MV-4-11 (cell line): ENCODE data around the gene DOCK11.
A peak's percentile ranks its signal among the peaks of the same experiment; 100 is the strongest.

Experiments used
- DNase-seq: peaks from one replicate; lab custom pipeline; 2025; lab: John Stamatoyannopoulos, UW

The DOCK11 gene

GRCh38 chrX:118530219-118530911 lies 34.8 kb downstream of the DOCK11 start:
- DNase-seq: peak; percentile 75

- DNase-seq: no peak
These were observed 39.3 kb downstream of the DOCK11 start for GRCh38 chrX:118534716-118535493.

GRCh38 chrX:118536204-118536603 lies 40.6 kb downstream of the DOCK11 start:
- DNase-seq: peak; percentile 14

DNA sequence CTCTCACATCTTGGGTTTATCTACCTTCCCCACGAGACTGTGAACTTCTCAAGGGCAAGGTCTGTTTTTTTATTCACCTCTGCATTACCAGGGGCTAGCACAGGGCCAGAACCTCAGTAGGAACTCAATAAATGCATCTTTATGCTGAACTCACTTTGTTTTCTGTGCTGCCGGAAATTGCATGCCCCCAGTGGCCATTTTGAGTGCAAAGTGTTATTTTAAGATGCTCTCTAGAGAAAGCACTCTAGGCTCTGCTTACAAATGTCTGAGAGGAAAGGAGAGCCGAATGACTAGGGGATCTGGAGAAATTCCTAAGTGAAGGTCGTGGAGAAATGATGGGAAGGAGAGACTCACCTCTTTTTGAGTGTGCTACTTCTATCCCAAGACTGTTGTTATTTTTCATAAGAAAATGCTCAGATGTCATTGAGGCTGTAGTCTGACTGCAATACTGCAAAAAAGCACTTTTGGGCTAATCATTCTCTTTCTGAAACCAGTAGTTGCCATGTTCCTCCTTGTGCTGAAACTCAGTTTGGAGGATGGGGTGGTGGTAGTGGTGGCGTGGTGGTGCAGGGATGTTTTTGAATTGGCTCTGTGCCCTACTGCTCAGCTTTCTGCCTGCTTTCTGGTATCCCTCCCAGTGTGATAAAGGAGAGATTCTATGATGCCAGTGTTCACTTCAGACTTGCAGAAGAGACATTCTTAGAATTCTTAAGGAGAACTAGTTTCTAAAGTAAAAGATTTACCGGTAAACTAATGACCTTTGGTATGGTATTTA lies 41.3 kb downstream of the DOCK11 start:
- DNase-seq: peak; percentile 30

GRCh38 chrX:118538386-118538785 lies 42.8 kb downstream of the DOCK11 start:
- DNase-seq: peak; percentile 12

DNA sequence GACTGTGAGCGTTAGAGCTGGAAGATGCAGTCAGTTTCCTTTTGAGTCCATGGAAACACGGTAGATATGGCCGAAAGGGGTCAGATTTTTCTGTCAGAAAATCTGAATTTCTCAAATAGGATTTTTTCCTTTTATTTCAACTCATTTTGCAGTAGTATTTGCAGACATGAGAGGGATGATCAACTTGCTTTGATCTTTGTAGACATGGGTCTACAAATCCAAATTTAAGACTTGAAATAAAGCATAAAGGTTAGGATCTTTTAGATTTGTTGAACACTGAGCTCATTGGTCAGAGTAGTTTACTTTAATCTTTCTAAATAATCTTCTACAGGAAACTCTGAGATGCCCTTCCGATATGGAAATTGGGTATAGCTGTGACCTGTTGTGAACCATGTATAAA lies 44.7 kb downstream of the DOCK11 start:
- DNase-seq: no peak

DNA sequence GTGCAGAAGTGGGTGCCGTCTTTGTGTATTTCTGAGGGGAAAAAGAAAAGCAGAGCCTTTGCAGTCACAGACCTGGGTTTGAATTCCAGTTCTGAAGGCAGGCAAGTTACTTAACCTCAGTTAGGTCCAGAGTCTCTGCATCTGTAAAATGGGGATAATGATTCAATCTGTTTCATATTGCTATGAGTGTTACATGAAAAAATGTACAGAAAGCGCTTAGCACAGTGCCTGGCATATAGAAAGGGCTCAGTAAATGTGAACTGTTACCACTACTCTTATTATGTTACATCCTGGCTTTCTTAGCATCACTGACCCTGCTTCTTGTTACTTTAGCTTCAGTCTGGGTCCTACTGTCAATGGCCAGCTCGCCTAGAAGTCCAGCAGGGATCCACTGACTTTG lies 45.9 kb downstream of the DOCK11 start:
- DNase-seq: no peak

DNA sequence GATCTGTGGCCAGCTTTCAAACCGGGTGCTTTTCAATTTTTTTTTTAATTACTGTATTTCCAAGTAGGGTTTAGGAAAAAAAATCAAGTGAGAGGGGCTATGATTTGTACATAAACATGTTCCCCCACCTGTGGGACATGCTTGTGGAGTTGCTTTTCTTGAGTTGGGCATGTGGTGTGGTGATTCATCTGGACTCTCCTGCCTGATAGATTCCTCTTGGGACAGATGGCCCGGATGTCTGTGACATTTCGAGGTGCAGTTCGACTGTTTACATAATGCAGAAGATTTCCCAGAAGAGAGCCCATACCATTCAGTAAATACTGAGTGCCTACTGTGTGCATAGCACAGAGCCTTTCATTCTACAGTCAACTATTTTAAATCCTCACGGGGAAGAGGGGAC lies 49.9 kb downstream of the DOCK11 start:
- DNase-seq: no peak

DNA sequence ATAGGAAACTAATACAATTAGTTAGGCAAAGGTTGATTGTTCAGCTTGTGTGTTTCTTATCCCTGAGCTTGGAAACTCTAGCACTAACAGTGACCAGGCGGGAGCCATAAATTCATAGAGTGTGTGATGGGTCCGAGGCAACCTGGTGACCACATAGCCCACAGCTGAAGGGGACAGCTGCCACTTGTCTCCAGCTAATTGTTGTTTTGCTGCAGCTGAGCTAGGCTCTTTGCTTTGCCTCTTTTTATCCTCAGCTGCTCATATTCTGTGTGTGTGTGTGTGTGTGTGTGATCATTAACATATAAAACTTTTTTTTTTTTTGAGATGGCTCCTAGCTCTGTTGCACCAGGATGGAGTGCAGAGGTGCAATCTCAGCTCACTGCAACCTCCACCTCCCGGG lies 53.2 kb downstream of the DOCK11 start:
- DNase-seq: no peak

DNA sequence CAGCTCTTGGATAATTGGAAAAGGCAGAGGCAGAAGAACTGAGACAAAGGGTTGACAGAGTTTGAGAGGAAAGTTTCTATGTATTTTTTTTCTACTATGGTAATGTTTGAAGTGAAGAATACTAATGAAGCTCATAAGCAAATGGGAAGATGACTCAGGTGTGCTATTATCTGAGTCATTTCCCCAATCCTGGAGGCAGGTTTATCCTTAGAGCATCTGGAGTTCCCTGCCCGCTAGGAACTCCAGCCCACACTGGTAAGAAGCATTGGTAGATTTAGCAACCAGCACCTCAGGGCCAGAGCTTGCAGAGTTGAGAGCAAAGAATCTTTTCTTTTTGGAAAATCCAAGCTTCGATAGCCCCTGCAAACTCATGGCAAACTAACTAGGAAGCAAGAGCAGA lies 55.2 kb downstream of the DOCK11 start:
- DNase-seq: no peak

- no peak for DNase-seq
These were observed 55.8 kb downstream of the DOCK11 start for GRCh38 chrX:118551426-118551825.

GRCh38 chrX:118552121-118552900 lies 56.7 kb downstream of the DOCK11 start:
- DNase-seq: peak; percentile 46

DNA sequence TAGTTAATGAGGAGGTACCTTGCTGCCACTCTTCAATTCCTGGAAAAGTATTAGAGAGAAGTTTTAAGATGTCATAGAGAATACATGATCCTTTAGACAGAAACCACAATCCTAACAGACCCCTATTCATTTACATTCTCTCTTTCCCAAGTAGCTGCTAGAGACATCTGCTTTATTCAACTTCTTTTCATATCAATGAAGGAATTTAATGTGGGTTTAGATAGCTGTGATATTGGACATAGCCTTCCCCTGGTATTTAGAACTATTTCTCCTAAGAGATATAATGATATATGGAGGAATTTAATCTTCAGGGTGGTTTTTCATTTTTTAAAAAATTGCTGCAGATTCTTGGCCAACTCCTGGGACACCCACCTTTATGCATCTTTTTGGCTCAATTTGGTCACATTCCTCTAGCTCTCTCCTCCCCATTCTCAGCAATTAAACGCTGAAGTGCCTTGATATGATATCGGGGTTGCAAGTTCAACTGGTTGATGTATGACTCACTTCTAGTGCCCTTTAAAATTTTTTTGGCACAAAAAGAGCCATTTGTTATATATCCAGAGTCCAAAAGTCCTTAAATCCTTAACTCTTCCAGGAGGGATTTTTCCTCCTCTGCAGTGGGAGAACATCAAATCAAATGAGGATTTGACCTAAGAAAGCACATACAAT lies 57.6 kb downstream of the DOCK11 start:
- DNase-seq: no peak

DNA sequence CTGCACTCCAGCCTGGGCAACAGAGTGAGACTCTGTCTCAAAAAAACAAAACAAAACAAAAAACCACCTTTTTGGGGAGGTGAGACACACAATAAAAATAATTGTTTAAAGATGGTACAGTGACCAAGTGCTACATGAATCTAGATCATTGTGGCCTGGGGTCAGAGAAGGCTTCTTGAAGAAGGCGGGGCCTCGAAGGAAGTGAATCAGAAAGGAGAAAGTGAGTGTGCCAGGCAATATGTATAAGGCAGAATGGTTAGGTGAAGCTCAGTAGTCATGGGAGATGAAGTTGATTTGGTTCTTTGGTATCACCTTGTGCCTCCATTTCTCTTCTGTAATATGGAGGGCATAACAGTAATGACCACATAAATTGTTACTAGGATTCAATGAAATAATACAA lies 58.9 kb downstream of the DOCK11 start:
- DNase-seq: no peak

DNA sequence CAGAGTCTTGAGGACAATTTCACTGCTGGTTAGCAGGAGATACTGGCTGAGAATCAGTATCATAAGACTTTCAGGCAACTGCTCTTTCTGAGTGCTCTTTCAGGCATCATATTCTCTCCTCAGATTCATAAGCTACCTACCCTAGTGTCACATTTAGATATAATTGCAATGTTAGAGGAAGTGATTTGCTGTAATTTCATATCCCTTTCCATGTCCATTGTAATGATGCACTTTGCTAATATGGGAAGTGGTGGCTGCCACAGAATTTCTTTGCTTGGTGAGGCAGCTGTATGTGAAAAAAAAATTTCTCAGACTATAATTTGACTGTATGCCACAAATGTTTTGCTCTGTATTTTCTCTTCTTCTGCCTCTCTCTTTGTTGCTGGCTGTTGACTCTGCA lies 63.3 kb downstream of the DOCK11 start:
- peak; percentile 56 for DNase-seq

DNA sequence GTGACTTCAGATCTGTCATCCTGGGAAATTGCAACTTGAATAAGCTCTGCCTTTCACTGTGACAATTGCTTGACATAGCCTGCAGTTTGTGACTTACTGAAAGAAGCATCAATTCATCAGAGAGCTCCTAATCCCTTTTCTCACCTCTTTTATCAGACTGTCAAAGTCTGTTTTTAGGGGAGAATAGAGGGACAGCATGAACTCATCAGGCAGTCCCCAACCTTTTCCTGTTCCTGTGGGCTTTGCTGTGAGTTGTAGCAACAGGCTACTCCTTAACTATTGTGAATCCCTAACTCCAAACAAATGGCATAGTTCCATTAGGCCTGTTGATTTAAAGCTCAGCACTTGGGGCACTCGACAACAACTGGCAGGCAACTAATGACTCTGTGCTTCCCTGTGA lies 64.9 kb downstream of the DOCK11 start:
- DNase-seq: no peak

DNA sequence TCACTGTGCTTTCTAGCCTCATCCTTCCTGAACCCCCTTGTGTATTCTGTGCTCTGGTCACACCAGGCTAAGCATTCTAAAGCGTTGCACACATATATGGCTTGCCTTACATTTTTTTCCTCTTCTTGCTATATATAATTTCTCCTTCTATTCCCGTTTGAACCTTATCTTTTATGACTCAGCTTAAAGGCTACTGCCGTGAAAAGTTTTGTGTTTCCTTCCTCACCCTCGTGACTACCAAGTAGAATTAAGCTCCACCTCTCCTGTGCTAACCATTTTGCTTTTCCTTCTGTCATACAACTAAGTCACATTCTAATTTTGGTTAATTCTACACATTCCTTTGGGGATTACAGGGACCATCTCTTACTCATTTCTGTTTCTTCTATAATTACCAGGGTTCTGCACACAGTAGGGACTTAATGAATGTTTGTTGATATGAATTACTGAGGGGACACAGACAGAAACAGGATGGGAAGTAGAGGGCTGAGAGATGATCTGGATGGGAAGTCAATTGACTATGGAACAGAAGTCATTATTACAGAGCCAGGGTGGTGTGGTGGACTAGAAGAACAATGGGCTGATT lies 67.1 kb downstream of the DOCK11 start:
- DNase-seq: no peak

GRCh38 chrX:118564498-118564897 lies 68.9 kb downstream of the DOCK11 start:
- DNase-seq: no peak

DNA sequence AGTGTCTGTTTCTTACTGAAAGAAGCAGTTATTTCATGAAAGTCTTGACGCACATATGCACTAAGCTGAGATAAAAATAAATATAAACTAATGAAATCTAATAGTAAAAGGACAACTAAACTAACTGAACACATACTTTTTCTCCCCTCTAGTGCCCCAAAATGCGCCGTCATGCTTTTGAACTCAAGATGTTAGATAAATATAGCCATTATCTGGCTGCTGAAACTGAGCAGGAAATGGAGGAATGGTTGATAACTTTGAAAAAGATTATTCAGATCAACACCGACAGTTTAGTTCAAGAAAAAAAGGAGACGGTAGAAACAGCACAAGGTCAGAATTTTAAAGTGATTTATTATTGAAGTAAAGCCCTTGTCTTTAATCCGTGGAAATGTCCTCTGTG lies 70.2 kb downstream of the DOCK11 start:
- DNase-seq: no peak

GRCh38 chrX:118566359-118566758 lies 70.7 kb downstream of the DOCK11 start:
- DNase-seq: no peak

DNA sequence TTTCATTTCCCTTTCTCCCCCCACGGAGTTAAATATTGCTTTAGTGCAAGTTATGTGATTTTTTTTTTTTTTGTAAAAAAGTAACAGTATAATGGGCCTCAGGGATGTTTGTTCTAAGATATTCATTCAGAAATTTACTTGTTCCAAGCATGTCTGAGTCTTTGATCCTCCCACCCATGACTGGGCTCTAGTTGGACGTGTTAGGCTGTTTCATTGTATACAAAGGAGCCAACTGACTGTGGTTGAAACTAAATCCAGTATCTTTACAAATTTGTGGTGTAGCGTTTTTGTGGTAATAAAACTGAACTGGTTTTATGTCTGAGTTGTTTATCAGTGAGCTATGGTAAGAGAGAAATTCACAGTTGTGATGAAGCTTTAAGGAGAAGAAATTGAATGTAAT lies 74.1 kb downstream of the DOCK11 start:
- no peak for DNase-seq
